H1 (cell line): ENCODE measurements around the gene NHP2. TPM values are rescaled to one million over a fixed set of nuclear protein-coding genes. Genes with fewer than 3 reads are reported as not detected.

Experiments used
- ATF2 ChIP-seq: IDR thresholded peaks from 2 replicates; pipeline ENCODE4 v1.6.1; 2012; ENCODE audit warnings: low read length, inconsistent platforms
- BACH1 ChIP-seq: IDR thresholded peaks from 2 replicates; pipeline ENCODE4 v1.6.1; 2012; ENCODE audit warnings: low read length, improper control_type of control experiment
- CBX5 ChIP-seq: fragments of 300-800, 300-1000 bp; sonication (generic); IDR thresholded peaks from 2 replicates; pipeline ENCODE4 v1.7.1; 2016; ENCODE audit warnings: antibody characterized with exemption, low read length, low read depth
- CHD1 ChIP-seq: IDR thresholded peaks from 2 replicates; pipeline ENCODE4 v1.6.1; 2012; ENCODE audit warnings: low read depth, low read length, improper control_type of control experiment
- CTBP2 ChIP-seq: IDR thresholded peaks from 2 replicates; pipeline ENCODE4 v1.7.0; 2011; ENCODE audit warnings: borderline replicate concordance, mild to moderate bottlenecking, moderate library complexity, mixed read lengths, low read length; ENCODE audit not compliant: insufficient read depth, insufficient read length
- FOSL1 ChIP-seq: IDR thresholded peaks from 2 replicates; pipeline ENCODE4 v1.6.1; 2011; ENCODE audit warnings: mild to moderate bottlenecking, low read depth, low read length, moderate library complexity; ENCODE audit not compliant: insufficient read depth
- KDM5A ChIP-seq: fragments of 200-600 bp; IDR thresholded peaks from 2 replicates; pipeline ENCODE4 v1.7.1; 2012; ENCODE audit warnings: mild to moderate bottlenecking, low read length, inconsistent platforms, mixed read lengths
- MAFK ChIP-seq: IDR thresholded peaks from 2 replicates; pipeline ENCODE4 v1.6.1; 2012; ENCODE audit warnings: low read depth, mild to moderate bottlenecking, improper control_type of control experiment, low read length
- NANOG ChIP-seq: IDR thresholded peaks from 2 replicates; pipeline ENCODE4 v1.6.1; 2011; ENCODE audit warnings: low read length, low read depth, mild to moderate bottlenecking, inconsistent platforms; ENCODE audit not compliant: insufficient read depth, poor library complexity, severe bottlenecking
- RBBP5 ChIP-seq: IDR thresholded peaks from 2 replicates; pipeline ENCODE4 v1.7.1; 2012; ENCODE audit warnings: low read depth, mild to moderate bottlenecking, inconsistent platforms, low read length, moderate library complexity, borderline replicate concordance
- RXRA ChIP-seq: IDR thresholded peaks from 2 replicates; pipeline ENCODE4 v1.6.1; 2011; ENCODE audit warnings: low read depth, mild to moderate bottlenecking, low read length, moderate library complexity; ENCODE audit not compliant: insufficient read depth
- SIN3A ChIP-seq, 2 experiments: IDR thresholded peaks in 1 of 2; conservative IDR thresholded peaks in 1 of 2; 2 replicates each; pipeline ENCODE4 v1.6.1; 2011 to 2012; ENCODE audit warnings: low read length in 2 of 2, improper control_type of control experiment in 1 of 2, low read depth in 1 of 2, mild to moderate bottlenecking in 1 of 2
- SIRT6 ChIP-seq: IDR thresholded peaks from one replicate; pipeline ENCODE4 v1.7.1; 2012; ENCODE audit warnings: low read length, inconsistent platforms
- SIX5 ChIP-seq: IDR thresholded peaks from 2 replicates; pipeline ENCODE4 v1.6.1; 2011; ENCODE audit warnings: mild to moderate bottlenecking, low read depth, low read length
- SP4 ChIP-seq: IDR thresholded peaks from 2 replicates; pipeline ENCODE4 v1.6.1; 2012; ENCODE audit warnings: low read length, inconsistent platforms
- SRF ChIP-seq: IDR thresholded peaks from 2 replicates; pipeline ENCODE4 v1.6.1; 2011; ENCODE audit warnings: mild to moderate bottlenecking, low read depth, low read length, moderate library complexity
- TCF12 ChIP-seq: IDR thresholded peaks from 2 replicates; pipeline ENCODE4 v1.6.1; 2011; ENCODE audit warnings: low read depth, mild to moderate bottlenecking, low read length
- TEAD4 ChIP-seq: IDR thresholded peaks from 2 replicates; pipeline ENCODE4 v1.6.1; 2012; ENCODE audit warnings: low read depth, low read length, inconsistent platforms, mixed read lengths
- USF2 ChIP-seq: IDR thresholded peaks from 2 replicates; pipeline ENCODE4 v1.6.1; 2011; ENCODE audit warnings: low read length, improper control_type of control experiment
- ZNF274 ChIP-seq: IDR thresholded peaks from 2 replicates; pipeline ENCODE4 v1.7.0; 2012; ENCODE audit warnings: low read length, borderline replicate concordance; ENCODE audit errors: extremely low read depth
- polyA plus RNA-seq, 7 experiments: library from polyadenylated mRNA; depleted of rRNA in 3 of 7; stranded (reverse) in 5 of 7; unstranded in 2 of 7; fragments of >200 nt in 5 of 7; fragments of 200-250 nt in 2 of 7; gene quantifications; 1 replicate in 5 of 7; 2 replicates in 1 of 7; 4 replicates in 1 of 7; pipeline versions ENCODE4 v1.2.1 to v1.2.3, GENCODE V29; 2011 to 2013; ENCODE audit warnings: missing spikeins in 2 of 7, mixed read lengths in 2 of 7
- total RNA-seq: library from RNA; stranded (reverse); fragmentation: NEBNext Ultra II Directional; extraction: Animal tissue kit (Norgen Biotek cat#: 25700); gene quantifications from 2 replicates; pipeline ENCODE4 v1.2.1, GENCODE V29; 2021

The NHP2 gene
- total and polyA plus RNA-seq, 2 of the 8 experiments (the other 6 are each of a cell fraction or from before 2014, with no cell fraction given) = 241 to 263 TPM

GRCh38 chr5:178180141-178180863 is 26.6 kb upstream of the NHP2 start (continued):
- TF ChIP-seq USF2 = peak; percentile 36; the same call in 1 of the 2 replicates
- TF ChIP-seq RBBP5 = peak; percentile 85; the same call in 1 of the 2 replicates
- TF ChIP-seq MAFK = no peak
- no peak for TF ChIP-seq CBX5
- no peak for TF ChIP-seq SIRT6
- no peak for TF ChIP-seq SRF
- TF ChIP-seq NANOG = no peak
- no peak for TF ChIP-seq CHD1
- 0 out of 2 replicates have a peak, but pooled peaks have one; percentile 35 for TF ChIP-seq TEAD4
- TF ChIP-seq SIX5 = no peak
- no peak for TF ChIP-seq BACH1
- TF ChIP-seq SP4 = no peak
- no peak for TF ChIP-seq ATF2
- TF ChIP-seq SIN3A (conservative IDR thresholded peaks at IDR 0.05 in 1 of 2, IDR thresholded peaks at IDR 0.05 in 1 of 2; ENCODE audit: low read depth in 1 of 2, low read length in 2 of 2) = no peak
- TF ChIP-seq ZNF274 = no peak
- no peak for TF ChIP-seq TCF12
- no peak for TF ChIP-seq RXRA
- TF ChIP-seq KDM5A = no peak
- no peak for TF ChIP-seq CTBP2
- no peak for TF ChIP-seq FOSL1
